ENCODE results near the gene SCGB1C2.
A peak's percentile ranks its signal among the peaks of the same experiment; 100 is the strongest.
"Not testable (repeated sequence)": the region's sequence is repeated elsewhere in the genome, so short reads cannot be mapped to it uniquely, and the experiment has no call there.

Gene SCGB1C2

DNA sequence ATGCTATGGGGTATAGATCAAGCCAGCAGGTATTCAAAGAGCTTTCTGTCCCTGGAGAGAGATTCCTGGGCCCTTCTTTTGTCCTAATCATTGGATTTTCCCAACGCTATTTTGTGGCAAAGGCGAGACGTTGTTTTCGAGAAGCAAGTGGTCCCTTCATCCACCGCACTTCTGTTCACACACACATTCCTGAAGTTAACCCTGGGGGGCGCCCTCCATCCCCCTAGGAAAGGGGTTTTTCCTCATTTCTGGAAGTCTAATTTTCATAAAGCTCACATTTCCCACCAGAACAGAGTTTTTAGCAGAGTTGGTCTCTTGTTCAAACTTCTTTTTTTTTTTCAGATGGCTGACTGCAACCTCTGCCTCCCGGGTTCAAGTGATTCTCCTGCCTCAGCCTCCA is 11.9 kb downstream of the SCGB1C2 start:
- DNase-seq: no peak

DNA sequence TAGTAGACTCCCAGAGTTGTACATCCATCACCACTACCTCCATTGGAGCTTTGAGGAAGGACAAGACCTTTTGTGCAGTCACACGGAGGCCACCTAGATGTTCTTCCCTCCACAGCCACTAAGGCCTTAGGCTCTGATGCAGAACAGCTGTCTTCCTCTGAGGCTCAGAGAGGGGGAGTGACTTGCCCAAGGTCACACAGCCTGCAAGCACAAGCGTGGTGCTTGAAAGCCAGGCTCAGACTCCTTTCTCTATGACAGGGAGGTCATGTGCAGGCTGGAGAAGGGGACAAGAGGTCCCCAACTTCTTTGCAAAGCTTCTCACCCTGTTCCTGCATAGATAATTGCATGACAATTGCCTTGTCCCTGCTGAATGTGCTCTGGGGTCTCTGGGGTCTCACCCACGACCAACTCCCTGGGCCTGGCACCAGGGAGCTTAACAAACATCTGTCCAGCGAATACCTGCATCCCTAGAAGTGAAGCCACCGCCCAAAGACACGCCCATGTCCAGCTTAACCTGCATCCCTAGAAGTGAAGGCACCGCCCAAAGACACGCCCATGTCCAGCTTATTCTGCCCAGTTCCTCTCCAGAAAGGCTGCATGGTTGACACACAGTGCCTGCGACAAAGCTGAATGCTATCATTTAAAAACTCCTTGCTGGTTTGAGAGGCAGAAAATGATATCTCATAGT is 12.7 kb downstream of the SCGB1C2 start:
- no peak for DNase-seq

DNA sequence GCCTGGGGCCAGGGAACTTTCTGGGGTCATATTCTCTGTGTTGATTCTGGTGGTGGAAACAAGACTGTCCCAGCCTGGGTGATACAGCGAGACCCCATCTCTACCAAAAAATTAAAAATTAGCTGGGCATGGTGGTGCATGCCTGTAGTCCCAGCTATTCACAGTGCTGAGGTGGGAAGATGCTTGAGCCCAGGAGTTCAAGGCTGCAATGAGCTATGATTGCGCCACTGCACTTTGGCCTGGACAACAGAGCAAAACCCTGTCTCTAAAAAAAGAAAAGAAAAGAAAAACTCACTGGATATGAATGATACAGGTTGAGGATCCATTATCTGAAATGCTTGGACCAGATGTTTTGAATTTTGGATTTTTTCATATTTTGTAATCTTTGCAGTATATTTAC is 13.6 kb downstream of the SCGB1C2 start:
- DNase-seq: no peak

DNA sequence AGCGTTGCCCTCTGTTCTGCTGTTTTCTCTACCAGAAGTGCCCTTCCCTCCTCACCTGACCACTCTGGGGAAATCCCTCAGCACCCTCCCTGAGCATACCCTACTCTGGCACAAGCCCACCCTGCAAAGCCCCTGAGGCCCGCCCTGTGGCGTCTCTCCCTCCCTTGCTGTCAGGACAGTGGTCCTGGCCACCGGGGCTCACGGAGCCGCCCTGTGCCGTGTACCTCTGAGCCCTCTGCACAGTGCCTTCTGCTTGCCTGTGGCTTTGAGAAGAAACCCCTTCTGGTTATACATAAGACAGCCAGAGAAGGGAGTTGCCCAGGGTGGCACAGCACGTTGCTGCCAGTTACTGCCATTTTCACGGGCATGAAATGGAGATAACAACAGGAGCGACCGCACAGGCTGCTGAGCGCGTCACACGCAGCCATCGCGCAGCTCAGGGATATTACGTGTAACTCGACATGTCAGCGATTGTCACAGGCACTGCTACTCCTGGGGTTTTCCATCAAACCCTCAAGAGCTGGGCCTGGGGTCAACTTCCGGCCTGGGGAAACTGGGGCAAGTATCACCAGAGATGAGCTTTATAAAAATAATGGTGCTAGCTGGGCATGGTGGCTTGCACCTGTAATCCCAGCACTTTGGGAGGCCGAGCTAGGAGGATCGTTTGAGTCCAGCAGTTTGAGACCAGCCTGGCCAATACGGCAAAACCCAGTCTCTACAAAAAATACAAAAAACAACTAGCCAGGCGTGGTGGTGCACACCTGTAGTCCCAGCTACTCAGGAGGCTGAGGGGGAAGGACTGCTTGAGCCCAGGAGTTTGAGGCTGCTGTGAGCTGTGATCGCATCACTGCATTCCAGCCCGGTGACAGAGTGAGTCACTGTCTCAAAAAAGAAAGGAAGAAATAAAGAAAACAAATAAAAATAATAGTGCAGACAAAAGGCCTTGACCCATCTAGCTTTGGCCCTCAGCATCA is 14.8 kb downstream of the SCGB1C2 start:
- DNase-seq: no peak

DNA sequence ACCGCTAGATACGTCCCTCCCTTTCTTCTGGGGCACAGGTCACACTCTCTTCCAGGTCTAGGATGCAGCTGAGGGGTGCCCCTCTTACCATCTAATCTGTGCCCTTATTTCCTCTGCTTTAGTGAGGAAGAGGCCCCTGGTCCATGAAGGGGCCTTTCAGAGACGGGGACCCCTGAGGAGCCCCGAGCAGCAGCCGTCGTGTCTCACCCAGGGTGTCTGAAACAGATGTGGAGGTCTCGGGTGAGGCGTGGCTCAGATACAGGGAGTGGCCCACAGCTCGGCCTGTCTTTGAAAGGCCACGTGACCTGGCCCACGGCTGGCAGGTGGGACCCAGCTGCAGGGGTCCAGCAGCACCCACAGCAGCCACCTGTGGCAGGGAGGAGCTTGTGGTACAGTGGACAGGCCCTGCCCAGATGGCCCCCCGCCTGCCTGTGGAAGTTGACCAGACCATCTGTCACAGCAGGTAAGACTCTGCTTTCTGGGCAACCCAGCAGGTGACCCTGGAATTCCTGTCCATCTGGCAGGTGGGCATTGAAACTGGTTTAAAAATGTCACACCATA is 15.6 kb downstream of the SCGB1C2 start:
- DNase-seq: no peak

DNA sequence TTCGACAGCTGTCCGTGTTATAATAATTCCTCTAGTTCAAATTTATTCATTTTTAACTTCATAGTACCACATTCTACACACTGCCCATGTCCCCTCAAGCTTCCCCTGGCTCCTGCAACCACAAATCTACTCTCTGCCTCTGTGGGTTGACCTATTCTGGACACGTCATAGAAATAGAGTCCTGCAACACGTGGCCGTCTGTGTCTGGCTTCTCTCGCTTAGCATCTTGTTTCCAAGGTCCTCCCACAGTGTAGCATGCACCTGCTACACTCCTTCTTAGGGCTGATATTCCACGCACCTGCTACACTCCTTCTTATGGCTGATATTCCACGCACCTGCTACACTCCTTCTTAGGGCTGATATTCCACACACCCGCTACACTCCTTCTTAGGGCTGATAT is 16.5 kb downstream of the SCGB1C2 start:
- no peak for DNase-seq

DNA sequence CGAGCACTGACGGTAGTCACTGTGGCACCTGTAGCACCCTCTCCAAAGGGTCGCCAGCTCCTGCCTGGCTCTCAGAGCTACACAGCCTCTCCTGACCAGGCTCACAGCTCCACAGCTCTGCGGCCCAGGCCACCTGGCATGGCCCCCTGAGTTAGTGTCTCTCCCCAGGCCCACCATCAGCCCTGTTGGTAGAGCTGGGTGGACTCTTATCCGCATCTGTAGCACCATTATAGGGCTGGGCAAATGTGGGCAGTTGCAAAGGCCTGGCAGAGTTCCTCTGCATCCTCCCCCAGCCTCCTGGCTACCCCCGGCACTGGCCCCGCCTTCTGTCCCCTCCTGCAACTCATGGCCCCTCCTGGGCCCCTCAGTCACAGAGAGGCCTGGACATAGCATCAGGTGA is 18.2 kb downstream of the SCGB1C2 start:
- DNase-seq: no peak

DNA sequence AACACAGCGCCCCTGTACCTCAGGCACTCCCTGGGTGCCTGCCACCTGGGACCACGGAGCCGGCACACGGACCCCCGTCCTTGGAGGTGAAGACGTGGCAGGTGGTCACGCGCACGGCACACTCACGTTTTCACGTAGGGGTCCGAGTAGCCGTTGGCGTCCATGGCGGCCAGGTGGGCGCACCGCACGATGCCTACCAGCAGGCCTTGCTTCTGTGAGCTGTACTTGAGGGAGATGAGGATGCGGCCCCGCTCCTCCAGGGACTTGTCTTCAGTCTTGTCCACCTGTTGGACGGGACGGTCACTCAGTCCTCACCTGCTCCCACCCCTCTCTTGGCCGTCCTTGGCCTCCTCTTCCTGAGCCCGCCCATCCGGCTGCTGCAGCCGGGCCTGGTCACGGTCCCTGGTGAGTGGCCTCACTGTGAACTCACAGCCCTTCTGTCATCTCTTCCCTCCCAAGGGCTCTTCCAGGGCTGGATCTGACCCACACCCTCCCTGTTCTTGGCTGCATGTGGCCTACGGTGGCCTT is 18.8 kb downstream of the SCGB1C2 start:
- DNase-seq: no peak

DNA sequence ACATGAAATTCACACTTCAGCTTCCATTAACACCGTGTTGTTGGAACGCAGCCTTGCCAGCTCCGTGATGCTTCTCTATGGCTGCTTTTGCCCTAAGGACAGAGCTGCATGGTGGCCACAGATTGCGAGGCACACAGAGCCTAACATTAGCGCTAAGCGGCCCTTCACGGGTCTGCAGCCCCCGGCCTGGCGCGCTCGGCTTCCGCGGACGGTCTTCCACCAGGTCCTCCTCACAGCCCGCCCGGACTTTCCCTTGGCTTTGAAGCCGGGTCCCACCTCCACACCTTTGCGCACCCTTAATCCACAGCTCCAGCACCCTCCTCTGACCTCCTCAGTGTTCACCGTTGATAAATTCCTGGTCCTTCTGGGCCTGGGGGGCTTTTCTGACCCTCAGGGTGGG is 19.6 kb downstream of the SCGB1C2 start:
- no peak for DNase-seq

DNA sequence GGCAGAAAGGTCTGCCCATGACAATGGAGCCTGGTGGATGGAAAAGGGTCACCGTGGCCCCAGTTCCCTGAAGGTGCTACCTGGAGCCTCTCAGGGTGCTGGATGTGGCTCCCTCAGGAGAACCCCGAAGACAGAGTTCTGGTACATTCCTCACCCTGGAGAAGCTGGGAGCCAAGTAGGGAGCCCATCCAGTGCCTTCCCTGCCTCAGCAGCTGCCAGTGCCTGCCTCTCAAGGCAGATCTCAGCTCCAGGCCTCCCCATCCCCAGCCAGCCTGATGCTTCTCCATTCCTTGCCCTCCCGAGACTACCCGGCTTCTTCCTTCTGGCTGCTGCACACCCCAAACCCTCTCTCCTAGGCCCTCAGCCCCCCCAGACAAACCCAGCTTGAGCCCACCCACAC is 20.5 kb downstream of the SCGB1C2 start:
- DNase-seq: no peak

DNA sequence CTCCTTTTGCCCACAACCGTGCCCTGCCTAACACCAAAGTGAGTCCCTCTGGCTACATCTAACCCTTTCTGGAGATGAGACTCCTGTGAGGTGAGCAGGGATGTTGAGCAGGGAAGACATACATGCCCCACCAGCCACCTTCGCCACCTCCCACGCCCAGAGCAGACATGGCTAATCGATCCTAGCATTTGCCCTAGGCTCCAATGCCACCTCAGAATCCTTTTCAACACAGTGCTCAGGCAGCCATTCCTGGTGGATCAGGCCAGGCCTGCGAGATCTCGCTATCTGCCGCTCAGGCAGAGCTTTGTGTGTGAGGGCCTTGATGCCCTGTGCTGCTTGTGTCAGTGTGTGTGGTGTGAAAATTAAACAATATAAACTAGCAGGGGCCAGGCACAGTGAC is 21.0 kb downstream of the SCGB1C2 start:
- DNase-seq: no peak

DNA sequence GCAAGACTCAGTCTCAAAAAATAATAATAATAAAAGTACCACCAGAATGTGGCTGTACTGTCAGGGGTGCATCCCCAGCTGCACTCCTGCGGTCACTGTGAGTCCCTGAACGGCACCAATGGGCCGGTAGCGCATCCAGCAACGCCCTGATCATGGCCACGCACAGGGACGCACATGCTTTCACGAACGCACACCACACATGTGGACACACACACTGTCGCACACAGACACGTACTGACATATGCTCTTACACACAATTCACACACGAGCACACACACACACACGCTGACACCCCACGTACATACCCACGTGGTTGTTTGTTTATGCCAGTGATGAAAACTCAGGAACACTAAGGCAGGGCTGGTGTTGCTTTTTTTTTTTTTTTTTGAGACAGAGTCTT is 22.2 kb downstream of the SCGB1C2 start:
- no peak for DNase-seq

DNA sequence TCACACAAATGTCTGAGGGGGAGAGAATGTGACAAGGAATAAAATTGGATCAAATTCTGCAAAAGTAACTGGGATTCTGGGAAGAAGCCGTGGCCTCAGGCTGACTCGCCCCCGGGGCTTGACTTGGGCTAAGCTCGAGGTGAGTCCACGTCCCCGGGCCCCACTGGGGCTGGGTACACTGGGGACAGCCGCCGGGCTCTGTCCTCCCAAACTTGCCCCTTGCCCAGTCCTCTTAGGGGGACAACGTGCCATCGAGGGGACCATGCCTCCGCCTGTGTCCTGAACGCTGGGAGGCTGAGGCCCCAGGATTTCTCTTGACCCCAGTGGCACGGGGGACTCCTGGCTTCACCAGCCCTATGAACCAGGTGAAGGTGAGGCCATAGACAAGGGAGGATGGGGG is 23.0 kb downstream of the SCGB1C2 start:
- no peak for DNase-seq

DNA sequence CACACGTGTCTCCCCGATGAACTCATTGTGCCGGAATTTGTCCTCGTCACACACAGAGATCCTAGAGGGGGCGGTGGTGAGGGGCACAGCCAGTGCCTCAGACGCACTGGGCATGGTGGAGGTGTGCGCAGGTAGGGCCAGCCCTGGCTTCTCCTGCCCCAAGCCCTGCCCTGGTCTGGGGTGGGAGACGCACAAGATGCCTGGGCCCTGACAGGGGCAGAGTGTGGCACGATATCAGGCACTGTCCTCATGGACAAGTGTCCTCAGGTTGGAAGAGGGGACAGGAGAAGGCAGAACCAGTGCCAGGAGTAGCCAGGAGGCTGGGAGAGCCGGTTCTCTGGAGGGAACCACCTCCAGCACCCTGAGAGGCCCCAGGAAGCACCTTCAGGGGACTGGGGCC is 24.1 kb downstream of the SCGB1C2 start:
- DNase-seq: no peak

DNA sequence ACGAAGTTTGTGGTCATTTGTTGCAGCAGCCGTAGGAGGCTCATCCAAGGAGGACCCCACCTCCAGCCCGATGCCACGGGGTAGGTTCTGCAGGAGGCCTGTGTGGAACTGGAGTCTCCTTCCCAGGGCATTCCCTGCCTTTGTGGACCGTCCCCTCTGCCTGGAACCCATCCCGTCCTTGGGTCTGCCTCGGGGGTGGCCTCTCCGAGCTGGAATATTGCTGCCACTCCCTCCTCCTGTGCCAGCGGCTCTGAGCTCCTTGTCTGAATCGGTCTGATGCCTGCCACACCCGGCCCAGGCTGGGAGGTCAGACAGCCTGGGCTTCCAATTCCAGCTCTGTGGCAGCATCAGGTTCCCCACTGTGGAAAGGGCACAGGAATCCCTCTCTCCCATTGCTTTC is 25.3 kb downstream of the SCGB1C2 start:
- no peak for DNase-seq

DNA sequence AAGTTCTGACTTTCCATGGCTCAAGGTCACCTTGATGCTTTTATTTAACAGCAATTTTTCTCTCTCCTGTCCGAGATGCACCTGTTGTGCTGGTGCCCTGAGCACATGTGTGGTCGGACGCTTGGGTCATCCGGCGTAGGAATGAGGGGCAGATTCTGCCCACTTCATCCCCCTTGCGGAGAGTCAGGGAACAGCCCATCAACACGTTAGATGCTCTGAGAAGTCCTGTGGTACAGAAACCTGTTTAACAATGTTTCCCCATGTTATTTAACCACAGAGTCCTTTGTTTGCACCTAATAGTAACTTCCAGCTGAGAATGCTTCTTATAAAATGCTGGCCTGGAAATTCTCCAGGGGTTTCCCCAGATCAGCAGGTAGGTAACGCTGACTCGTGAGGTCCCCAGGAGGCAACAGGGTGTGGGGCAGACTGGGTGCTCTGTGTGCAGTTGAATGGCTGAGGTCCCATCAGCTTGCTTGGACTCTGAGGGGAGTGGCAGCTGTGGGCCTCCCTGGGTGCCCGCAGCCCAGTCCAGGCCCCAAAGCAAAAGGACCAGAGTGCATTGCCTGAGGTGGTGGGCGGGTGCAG is 26.2 kb downstream of the SCGB1C2 start:
- DNase-seq: no peak

DNA sequence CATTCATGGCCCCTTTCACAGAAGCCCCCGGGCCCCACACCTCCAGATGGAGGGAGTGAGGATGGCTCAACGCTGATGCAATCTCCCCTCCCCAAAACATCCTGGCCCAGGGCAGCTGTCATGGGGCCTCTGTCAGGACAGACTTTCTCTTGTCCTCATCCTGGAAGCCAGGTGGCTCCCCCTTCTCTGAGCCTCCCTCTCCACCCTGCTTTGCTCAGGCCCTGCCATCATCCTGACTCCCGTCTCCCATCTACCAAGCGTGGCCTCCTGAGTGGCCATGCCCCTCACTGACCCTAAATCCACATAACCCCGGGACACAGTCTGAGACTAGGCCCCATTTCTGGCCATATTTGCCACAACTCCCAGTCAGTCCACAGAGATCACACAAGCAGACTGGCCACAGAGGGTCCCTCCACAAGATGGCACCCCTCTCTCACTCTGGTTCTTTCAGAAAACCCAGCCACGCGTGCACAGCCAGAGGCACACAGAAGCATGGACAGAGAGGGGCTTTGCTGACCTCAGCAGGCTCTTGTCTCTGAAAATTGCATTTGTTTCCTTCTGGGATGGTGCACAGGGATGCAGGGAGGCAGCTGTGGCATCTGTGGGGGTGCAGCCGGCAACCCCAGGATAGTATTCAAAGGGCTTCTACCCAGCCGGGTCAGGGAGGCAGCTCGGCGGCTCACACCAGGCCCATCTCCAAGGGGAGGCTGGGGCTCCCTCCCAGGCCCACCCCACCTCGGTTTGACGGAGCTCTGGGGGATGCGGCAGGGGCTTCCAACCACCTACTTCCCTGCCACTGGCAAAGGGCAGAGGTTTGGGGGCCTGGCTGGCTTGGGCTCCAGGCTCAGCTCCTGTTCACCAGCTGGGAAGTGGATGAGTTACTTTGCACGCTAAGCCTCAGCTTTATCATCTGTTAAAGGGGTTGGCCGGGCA is 27.2 kb downstream of the SCGB1C2 start:
- DNase-seq: peak; percentile 26

DNA sequence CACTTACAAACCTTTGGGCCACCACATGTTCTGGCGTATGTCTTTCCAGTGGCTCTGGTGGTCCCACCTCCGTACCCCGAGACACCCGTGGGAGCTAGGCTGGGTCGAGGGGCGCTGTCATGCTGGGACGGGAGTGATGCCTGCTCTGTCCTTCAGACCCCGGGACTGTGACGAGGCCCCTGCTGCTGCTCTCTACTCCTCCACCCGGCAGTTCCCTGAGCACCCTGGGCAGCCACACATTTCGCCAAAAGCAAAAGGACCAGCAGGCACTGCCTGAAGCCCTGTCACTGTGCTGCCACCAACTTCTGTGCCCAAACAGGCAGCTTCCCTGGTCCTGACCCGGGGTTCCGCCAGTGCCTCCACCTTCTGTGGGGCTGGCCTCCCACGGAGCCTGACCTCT is 28.6 kb downstream of the SCGB1C2 start:
- DNase-seq: no peak

DNA sequence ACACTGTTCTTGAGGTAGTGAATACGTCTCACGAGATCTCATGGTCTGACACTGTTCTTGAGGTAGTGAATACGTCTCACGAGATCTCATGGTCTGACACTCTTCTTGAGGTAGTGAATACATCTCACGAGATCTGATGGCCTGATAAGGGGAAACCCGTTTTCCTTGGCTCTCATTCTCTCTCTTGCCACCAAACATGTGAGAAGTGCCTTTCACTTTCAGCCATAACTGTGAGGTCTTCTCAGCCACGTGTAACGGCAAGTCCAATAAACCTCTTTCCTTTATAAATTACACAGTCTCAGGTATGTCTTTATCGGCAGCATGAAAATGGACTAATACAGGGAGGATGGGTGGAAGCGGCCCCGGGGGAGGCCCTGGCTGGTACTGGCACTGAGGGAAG is 31.2 kb downstream of the SCGB1C2 start:
- DNase-seq: not testable (repeated sequence)

DNA sequence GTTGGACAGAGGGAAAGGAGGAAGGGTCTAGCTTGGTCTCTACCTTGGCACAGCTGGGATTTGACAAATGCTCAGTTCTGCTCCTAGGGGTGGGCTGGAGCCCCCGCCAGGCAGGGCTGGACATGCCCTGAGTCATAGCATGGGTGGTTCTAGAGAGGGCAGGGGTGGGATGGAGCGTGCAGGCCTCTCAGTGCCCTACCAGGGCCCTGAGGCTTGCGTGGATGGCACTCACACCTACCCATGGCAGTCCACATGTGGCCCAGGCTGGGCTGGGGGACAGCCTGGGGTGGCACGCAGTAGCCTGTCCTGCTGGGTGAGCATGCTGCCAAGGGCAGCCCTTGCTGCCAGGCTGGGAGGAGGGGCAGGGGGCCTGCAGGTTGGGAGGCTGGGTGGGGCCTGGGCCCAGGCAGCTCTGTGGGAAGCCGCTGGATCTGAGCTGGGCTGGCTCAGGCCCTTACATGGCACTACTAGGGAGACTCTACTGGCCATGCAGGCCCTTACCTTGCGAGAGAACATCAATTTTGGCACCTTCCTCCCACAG is 32.8 kb downstream of the SCGB1C2 start:
- DNase-seq: no peak

DNA sequence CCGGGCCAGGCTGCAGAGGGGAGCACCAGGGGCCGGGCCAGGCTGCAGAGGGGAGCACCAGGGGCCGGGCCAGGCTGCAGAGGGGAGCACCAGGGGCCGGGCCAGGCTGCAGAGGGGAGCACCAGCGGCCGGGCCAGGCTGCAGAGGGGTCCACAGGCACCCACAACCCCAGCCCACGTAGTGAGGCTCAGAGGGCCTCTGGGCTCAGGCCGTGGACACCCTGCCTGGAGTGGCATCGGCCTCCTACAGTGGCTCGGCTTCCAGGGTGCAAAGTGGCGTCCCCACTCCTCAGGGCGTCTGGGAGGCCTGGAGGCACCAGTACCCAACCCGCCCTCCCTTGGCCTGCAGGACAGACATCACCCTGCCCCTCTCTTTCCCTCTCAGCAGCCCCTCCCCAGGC is 34.5 kb downstream of the SCGB1C2 start:
- DNase-seq: no peak

DNA sequence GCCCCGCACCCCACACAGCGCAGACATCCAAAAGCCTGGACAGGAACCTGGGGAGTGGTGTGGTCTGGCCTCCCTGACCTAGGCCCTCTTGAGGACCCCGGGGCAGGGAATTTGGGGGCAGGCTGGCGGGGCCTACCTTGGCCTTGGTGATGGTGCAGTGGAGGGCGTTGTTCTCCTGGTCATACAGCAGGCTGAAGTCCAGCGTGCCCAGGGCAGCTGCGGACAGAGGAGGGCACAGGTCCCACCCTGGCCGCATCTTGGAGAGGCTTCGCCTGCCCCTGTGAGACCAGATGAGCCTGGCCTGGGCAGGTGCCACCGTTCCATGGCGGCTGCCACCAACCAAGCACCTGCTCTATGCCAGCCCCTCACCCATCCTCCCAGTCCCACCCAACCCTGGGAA is 35.0 kb downstream of the SCGB1C2 start:
- no peak for DNase-seq

Data from DMS53 (cell line).